GM12878 (cell line): ENCODE measurements around the gene SSR3. TPM values are rescaled to one million over a fixed set of nuclear protein-coding genes. Genes with fewer than 3 reads are reported as not detected.
A peak's percentile ranks its signal among the peaks of the same experiment; 100 is the strongest.

Experiments
- ATF2 ChIP-seq: IDR thresholded peaks from 2 replicates; pipeline ENCODE4 v1.6.1; 2012; ENCODE audit warnings: low read length, inconsistent platforms
- BHLHE40 ChIP-seq, 2 experiments: fragments of 450-650 bp in 1 of 2; IDR thresholded peaks; 2 replicates each; pipeline ENCODE4 v1.6.1; 2011 to 2017; ENCODE audit warnings: low read depth in 2 of 2, borderline replicate concordance in 1 of 2, improper control_type of control experiment in 1 of 2, low read length in 1 of 2, mild to moderate bottlenecking in 1 of 2
- ESRRA ChIP-seq: IDR thresholded peaks from 2 replicates; pipeline ENCODE4 v1.6.1; 2012; ENCODE audit warnings: mild to moderate bottlenecking, low read length, improper control_type of control experiment
- ETV6 ChIP-seq, 2 experiments: fragments of 450-650 bp in 1 of 2; IDR thresholded peaks in 1 of 2; conservative IDR thresholded peaks in 1 of 2; 2 replicates each; pipeline ENCODE4 v1.6.1; 2014; ENCODE audit warnings: antibody characterized with exemption in 1 of 2, borderline replicate concordance in 1 of 2, low read depth in 1 of 2, mild to moderate bottlenecking in 1 of 2, moderate library complexity in 1 of 2
- IKZF2 ChIP-seq, 2 experiments: fragments of 450-650 bp; IDR thresholded peaks; 2 replicates each; pipeline ENCODE4 v1.6.1; 2017; ENCODE audit warnings: mild to moderate bottlenecking in 2 of 2, moderate library complexity in 2 of 2
- MXI1 ChIP-seq: fragments of 150-350 bp; IDR thresholded peaks from 2 replicates; pipeline ENCODE4 v1.6.1; 2011; ENCODE audit warnings: low read depth, mild to moderate bottlenecking, inconsistent platforms, low read length, improper control_type of control experiment
- NBN ChIP-seq: fragments of 450-650 bp; IDR thresholded peaks from 2 replicates; pipeline ENCODE4 v1.6.1; 2016
- NFIC ChIP-seq: IDR thresholded peaks from 2 replicates; pipeline ENCODE4 v1.6.1; 2012; ENCODE audit warnings: low read depth, mild to moderate bottlenecking, inconsistent platforms, low read length, moderate library complexity
- NFXL1 ChIP-seq: fragments of 450-650 bp; IDR thresholded peaks from 2 replicates; pipeline ENCODE4 v1.6.1; 2017; ENCODE audit warnings: antibody characterized with exemption, mild to moderate bottlenecking, borderline replicate concordance
- POLR2AphosphoS5 ChIP-seq: IDR thresholded peaks from 2 replicates; pipeline ENCODE4 v1.6.1; 2011; ENCODE audit warnings: mild to moderate bottlenecking, low read length, inconsistent platforms
- POU2F2 ChIP-seq: IDR thresholded peaks from 3 replicates; pipeline ENCODE4 v1.6.1; 2011; ENCODE audit warnings: low read depth, mild to moderate bottlenecking, low read length, borderline replicate concordance
- PRDM15 ChIP-seq: fragments of 450-650 bp; formaldehyde crosslinking; IDR thresholded peaks from 2 replicates; pipeline ENCODE4 v1.4.0; 2020; ENCODE audit warnings: mild to moderate bottlenecking, moderate library complexity
- RELA ChIP-seq: fragments of 450-650 bp; IDR thresholded peaks from 2 replicates; pipeline ENCODE4 v1.8.0; 2014; ENCODE audit warnings: borderline replicate concordance; ENCODE audit not compliant: partially characterized antibody
- SPI1 ChIP-seq: IDR thresholded peaks from 2 replicates; pipeline ENCODE4 v1.6.1; 2011; ENCODE audit warnings: low read depth, mild to moderate bottlenecking, low read length, moderate library complexity, borderline replicate concordance; ENCODE audit not compliant: insufficient read depth
- SREBF2 ChIP-seq: IDR thresholded peaks from 2 replicates; pipeline ENCODE4 v1.6.1; 2012; ENCODE audit warnings: mild to moderate bottlenecking, low read length
- TAF1 ChIP-seq: IDR thresholded peaks from 2 replicates; pipeline ENCODE4 v1.6.1; 2011; ENCODE audit warnings: mild to moderate bottlenecking, low read depth, low read length, borderline replicate concordance
- ZNF24 ChIP-seq: fragments of 450-650 bp; IDR thresholded peaks from 2 replicates; pipeline ENCODE4 v1.6.1; 2017; ENCODE audit warnings: antibody characterized with exemption, mild to moderate bottlenecking
- ZZZ3 ChIP-seq: IDR thresholded peaks from 2 replicates; pipeline ENCODE4 v1.6.1; 2011; ENCODE audit warnings: low read depth; ENCODE audit not compliant: control insufficient read depth, insufficient read length
- polyA plus RNA-seq, 11 experiments: library from polyadenylated mRNA; depleted of rRNA in 4 of 11; unstranded in 6 of 11; stranded (reverse) in 5 of 11; fragments of >200 nt; fragmentation: Nextera tagmentation in 4 of 11; fragmentation: Illumina TruSeq in 1 of 11; extraction: Ambion mirVana in 4 of 11; extraction: Trizol in 1 of 11; gene quantifications; 1 replicate in 1 of 11; 2 replicates in 10 of 11; pipeline versions ENCODE4 v1.2.1 to v1.2.3, GENCODE V29; 2011 to 2016; ENCODE audit warnings: inconsistent platforms in 2 of 11, missing spikeins in 2 of 11, low read depth in 1 of 11
- total RNA-seq, 4 experiments: library from RNA; depleted of rRNA in 3 of 4; stranded (reverse); fragments of >200 nt in 3 of 4; fragmentation: Illumina TruSeq in 1 of 4; extraction: Trizol in 1 of 4; gene quantifications; 2 replicates each; pipeline versions ENCODE4 v1.2.1 to v1.2.3, GENCODE V29; 2013 to 2021
- TF ChIP-seq, protein P1 (sequence below): fragments of 450-650 bp; conservative IDR thresholded peaks from 2 replicates; pipeline ENCODE4 v1.6.1; 2017; ENCODE audit warnings: mild to moderate bottlenecking, moderate library complexity
- TF ChIP-seq, protein P2 (sequence below): fragments of 450-650 bp; IDR thresholded peaks from 2 replicates; pipeline ENCODE4 v1.6.1; 2018; ENCODE audit warnings: mild to moderate bottlenecking, low read depth, moderate library complexity; ENCODE audit not compliant: partially characterized antibody
- TF ChIP-seq, protein P3 (sequence below): IDR thresholded peaks from 2 replicates; pipeline ENCODE4 v1.6.1; 2012; ENCODE audit warnings: low read depth, low read length, improper control_type of control experiment

The SSR3 gene
- total and polyA plus RNA-seq, 10 of the 15 experiments (the other 5 are each of a cell fraction or from before 2014, with no cell fraction given): 133 to 345 (median 191) TPM

DNA sequence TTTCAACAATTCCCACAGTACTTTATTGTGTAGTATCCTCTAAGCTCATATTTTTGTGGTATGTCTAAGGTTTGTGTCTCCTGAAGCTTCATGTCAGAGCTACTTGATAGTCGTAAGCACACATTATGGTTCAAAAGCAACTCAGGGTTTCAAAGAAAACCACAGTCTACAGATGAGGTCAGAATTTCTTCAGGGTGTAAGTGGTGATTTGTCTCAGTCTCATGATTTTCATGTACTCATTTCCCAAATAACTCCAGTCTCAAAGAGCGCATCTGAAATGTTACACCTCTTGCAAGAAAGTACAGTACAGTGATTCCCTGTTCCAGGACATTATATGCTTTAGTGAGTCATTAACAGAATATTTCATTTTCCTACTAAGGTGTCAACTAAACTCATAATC, 47.5 kb upstream of the SSR3 start (continued):
- TF ChIP-seq, protein P1, sequence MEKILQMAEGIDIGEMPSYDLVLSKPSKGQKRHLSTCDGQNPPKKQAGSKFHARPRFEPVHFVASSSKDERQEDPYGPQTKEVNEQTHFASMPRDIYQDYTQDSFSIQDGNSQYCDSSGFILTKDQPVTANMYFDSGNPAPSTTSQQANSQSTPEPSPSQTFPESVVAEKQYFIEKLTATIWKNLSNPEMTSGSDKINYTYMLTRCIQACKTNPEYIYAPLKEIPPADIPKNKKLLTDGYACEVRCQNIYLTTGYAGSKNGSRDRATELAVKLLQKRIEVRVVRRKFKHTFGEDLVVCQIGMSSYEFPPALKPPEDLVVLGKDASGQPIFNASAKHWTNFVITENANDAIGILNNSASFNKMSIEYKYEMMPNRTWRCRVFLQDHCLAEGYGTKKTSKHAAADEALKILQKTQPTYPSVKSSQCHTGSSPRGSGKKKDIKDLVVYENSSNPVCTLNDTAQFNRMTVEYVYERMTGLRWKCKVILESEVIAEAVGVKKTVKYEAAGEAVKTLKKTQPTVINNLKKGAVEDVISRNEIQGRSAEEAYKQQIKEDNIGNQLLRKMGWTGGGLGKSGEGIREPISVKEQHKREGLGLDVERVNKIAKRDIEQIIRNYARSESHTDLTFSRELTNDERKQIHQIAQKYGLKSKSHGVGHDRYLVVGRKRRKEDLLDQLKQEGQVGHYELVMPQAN: no peak
- TF ChIP-seq NBN (no peak), NFXL1 (no peak), ATF2 (peak; percentile 75; the same call in 1 of the 2 replicates), SREBF2 (no peak), IKZF2 (IDR thresholded peaks at IDR 0.05) (peak; percentile 71 to 79; a peak in 3 of 4 replicates), RELA (no peak), ETV6 (conservative IDR thresholded peaks at IDR 0.05 in 1 of 2, IDR thresholded peaks at IDR 0.05 in 1 of 2; ENCODE audit: borderline replicate concordance in 1 of 2, low read depth in 1 of 2) (no peak), MXI1 (no peak), SPI1 (no peak), PRDM15 (no peak), ZZZ3 (no peak), ESRRA (no peak), TAF1 (no peak), POLR2AphosphoS5 (no peak), POU2F2 (no peak), ZNF24 (no peak), NFIC (peak; percentile 52; the same call in 1 of the 2 replicates), BHLHE40 (IDR thresholded peaks at IDR 0.05; ENCODE audit: borderline replicate concordance in 1 of 2, low read depth in 2 of 2, low read length in 1 of 2) (peak in 1 of 2 experiments; percentile 33; a peak in 1 of 4 replicates)
- TF ChIP-seq, protein P2, sequence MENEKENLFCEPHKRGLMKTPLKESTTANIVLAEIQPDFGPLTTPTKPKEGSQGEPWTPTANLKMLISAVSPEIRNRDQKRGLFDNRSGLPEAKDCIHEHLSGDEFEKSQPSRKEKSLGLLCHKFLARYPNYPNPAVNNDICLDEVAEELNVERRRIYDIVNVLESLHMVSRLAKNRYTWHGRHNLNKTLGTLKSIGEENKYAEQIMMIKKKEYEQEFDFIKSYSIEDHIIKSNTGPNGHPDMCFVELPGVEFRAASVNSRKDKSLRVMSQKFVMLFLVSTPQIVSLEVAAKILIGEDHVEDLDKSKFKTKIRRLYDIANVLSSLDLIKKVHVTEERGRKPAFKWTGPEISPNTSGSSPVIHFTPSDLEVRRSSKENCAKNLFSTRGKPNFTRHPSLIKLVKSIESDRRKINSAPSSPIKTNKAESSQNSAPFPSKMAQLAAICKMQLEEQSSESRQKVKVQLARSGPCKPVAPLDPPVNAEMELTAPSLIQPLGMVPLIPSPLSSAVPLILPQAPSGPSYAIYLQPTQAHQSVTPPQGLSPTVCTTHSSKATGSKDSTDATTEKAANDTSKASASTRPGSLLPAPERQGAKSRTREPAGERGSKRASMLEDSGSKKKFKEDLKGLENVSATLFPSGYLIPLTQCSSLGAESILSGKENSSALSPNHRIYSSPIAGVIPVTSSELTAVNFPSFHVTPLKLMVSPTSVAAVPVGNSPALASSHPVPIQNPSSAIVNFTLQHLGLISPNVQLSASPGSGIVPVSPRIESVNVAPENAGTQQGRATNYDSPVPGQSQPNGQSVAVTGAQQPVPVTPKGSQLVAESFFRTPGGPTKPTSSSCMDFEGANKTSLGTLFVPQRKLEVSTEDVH: no peak
- TF ChIP-seq, protein P3, sequence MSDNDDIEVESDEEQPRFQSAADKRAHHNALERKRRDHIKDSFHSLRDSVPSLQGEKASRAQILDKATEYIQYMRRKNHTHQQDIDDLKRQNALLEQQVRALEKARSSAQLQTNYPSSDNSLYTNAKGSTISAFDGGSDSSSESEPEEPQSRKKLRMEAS: no peak
